Hepatocyte (in vitro differentiated cells): ENCODE data around the gene ZBTB25. TPM values are rescaled to one million over a fixed set of nuclear protein-coding genes. Genes with fewer than 3 reads are reported as not detected.

Source experiments
- DNase-seq: peaks from one replicate; pipeline ENCODE4 v3.0.0-alpha.2; 2016; ENCODE audit warnings: low spot score
- H2AFZ ChIP-seq: fragments of 200-600 bp; sonication (generic); 2 replicates; pipeline ENCODE4 v1.6.0; 2016; ENCODE audit warnings: antibody characterized with exemption, mild to moderate bottlenecking
- H3K27ac ChIP-seq: fragments of 200-600 bp; sonication (generic); 2 replicates; pipeline ENCODE4 v1.5.1; 2016; ENCODE audit warnings: mild to moderate bottlenecking
- H3K27me3 ChIP-seq: fragments of 200-600 bp; sonication (generic); 2 replicates; pipeline ENCODE4 v1.6.1; 2016
- H3K36me3 ChIP-seq: fragments of 200-600 bp; sonication (generic); replicated peaks from 2 replicates; pipeline ENCODE4 v1.5.1; 2016; ENCODE audit warnings: low read depth; ENCODE audit not compliant: insufficient read depth
- H3K4me1 ChIP-seq: fragments of 200-600 bp; sonication (generic); 2 replicates; pipeline ENCODE4 v1.5.1; 2016; ENCODE audit warnings: mild to moderate bottlenecking, moderate library complexity; ENCODE audit not compliant: insufficient read depth
- H3K4me2 ChIP-seq: fragments of 200-600 bp; sonication (generic); 2 replicates; pipeline ENCODE4 v1.6.0; 2016
- H3K4me3 ChIP-seq: fragments of 200-600 bp; sonication (generic); 2 replicates; pipeline ENCODE4 v1.5.1; 2016; ENCODE audit warnings: mild to moderate bottlenecking
- H3K79me2 ChIP-seq: fragments of 200-600 bp; sonication (generic); 2 replicates; pipeline ENCODE4 v1.6.0; 2017; ENCODE audit warnings: mild to moderate bottlenecking
- H3K9me2 ChIP-seq: fragments of 200-600 bp; sonication (generic); replicated peaks from 2 replicates; pipeline ENCODE4 v1.6.0; 2017; ENCODE audit warnings: mild to moderate bottlenecking; ENCODE audit not compliant: insufficient read depth
- H3K9me3 ChIP-seq: fragments of 200-600 bp; sonication (generic); 2 replicates; pipeline ENCODE4 v1.5.1; 2016; ENCODE audit warnings: low read depth, mild to moderate bottlenecking
- H4K20me1 ChIP-seq: fragments of 200-600 bp; sonication (generic); 2 replicates; pipeline ENCODE4 v1.6.0; 2016; ENCODE audit warnings: mild to moderate bottlenecking; ENCODE audit not compliant: insufficient read depth, poor library complexity, severe bottlenecking
- EZH2 ChIP-seq: fragments of 200-600 bp; sonication (generic); IDR thresholded peaks from 2 replicates; pipeline ENCODE4 v1.6.1; 2016; ENCODE audit warnings: antibody characterized with exemption, mild to moderate bottlenecking, borderline replicate concordance
- EZH2phosphoT487 ChIP-seq: fragments of 200-600 bp; sonication (generic); IDR thresholded peaks from one replicate; pipeline ENCODE4 v1.6.1; 2018; ENCODE audit warnings: antibody characterized with exemption, mild to moderate bottlenecking, low read depth, moderate library complexity; ENCODE audit not compliant: unreplicated experiment, severe bottlenecking
- WGBS: methylation state at CpG from one replicate; pipeline ENCODE4 v1.1.6; 2016; ENCODE audit warnings: low lambda C conversion rate; ENCODE audit errors: missing lambda C conversion rate; 5-methylcytosine and 5-hydroxymethylcytosine counted together
- polyA plus RNA-seq: library from polyadenylated mRNA; unstranded; fragments of >200 nt; fragmentation: Nextera tagmentation; extraction: Ambion mirVana; gene quantifications from 2 replicates; pipeline ENCODE4 v1.2.1, GENCODE V29; 2016
- total RNA-seq: library from RNA; depleted of rRNA; stranded (reverse); fragments of >200 nt; gene quantifications from 2 replicates; pipeline ENCODE4 v1.2.3, GENCODE V29; 2014
- TF ChIP-seq, protein P1 (sequence below): fragments of 200-600 bp; sonication (generic); IDR thresholded peaks from 2 replicates; pipeline ENCODE4 v1.5.1; 2016; ENCODE audit warnings: antibody characterized with exemption, mild to moderate bottlenecking; ENCODE audit not compliant: poor library complexity

ZBTB25 gene
- total and polyA plus RNA-seq, 2 experiments from 2014 or later, result 7.0 to 8.4 TPM

GRCh38 chr14:64422756-64423155 lies 80.9 kb downstream of the ZBTB25 start:
- Histone ChIP-seq H3K36me3 (no peaks in the 10 kb centered on the region), H3K27ac (no peak overlapping the region), H3K4me1 (no peaks in the 10 kb centered on the region), H3K79me2 (no peaks in the 10 kb centered on the region), H4K20me1 (no peaks in the 10 kb centered on the region), H3K4me3 (no peak overlapping the region), H3K4me2 (no peak overlapping the region), H2AFZ (no peak overlapping the region), H3K27me3 (no peaks in the 10 kb centered on the region), H3K9me3 (no peaks in the 10 kb centered on the region), H3K9me2 (no peaks in the 10 kb centered on the region)
- WGBS, result 95% methylated on average over 7 of the region's 7 CpGs
- no peak for DNase-seq
- TF ChIP-seq EZH2phosphoT487 (no peak), EZH2 (no peak)
- TF ChIP-seq, protein P1, sequence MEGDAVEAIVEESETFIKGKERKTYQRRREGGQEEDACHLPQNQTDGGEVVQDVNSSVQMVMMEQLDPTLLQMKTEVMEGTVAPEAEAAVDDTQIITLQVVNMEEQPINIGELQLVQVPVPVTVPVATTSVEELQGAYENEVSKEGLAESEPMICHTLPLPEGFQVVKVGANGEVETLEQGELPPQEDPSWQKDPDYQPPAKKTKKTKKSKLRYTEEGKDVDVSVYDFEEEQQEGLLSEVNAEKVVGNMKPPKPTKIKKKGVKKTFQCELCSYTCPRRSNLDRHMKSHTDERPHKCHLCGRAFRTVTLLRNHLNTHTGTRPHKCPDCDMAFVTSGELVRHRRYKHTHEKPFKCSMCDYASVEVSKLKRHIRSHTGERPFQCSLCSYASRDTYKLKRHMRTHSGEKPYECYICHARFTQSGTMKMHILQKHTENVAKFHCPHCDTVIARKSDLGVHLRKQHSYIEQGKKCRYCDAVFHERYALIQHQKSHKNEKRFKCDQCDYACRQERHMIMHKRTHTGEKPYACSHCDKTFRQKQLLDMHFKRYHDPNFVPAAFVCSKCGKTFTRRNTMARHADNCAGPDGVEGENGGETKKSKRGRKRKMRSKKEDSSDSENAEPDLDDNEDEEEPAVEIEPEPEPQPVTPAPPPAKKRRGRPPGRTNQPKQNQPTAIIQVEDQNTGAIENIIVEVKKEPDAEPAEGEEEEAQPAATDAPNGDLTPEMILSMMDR, result no peak

GRCh38 chr14:64422005-64422404 lies 81.6 kb downstream of the ZBTB25 start:
- no peak overlapping the region for H2AFZ ChIP-seq
- H3K4me2 ChIP-seq, result no peak overlapping the region
- H3K9me2 ChIP-seq, result no peaks in the 10 kb centered on the region
- H4K20me1 ChIP-seq, result no peaks in the 10 kb centered on the region
- WGBS, result 100% methylated on average over 1 of the region's 1 CpG
- H3K9me3 ChIP-seq, result no peaks in the 10 kb centered on the region
- no peaks in the 10 kb centered on the region for H3K4me1 ChIP-seq
- no peak for DNase-seq
- H3K27me3 ChIP-seq, result no peaks in the 10 kb centered on the region
- H3K4me3 ChIP-seq, result no peak overlapping the region
- no peaks in the 10 kb centered on the region for H3K79me2 ChIP-seq
- TF ChIP-seq EZH2phosphoT487, result no peak
- TF ChIP-seq, protein P1, result no peak
- no peak for TF ChIP-seq EZH2
- no peaks in the 10 kb centered on the region for H3K36me3 ChIP-seq
- H3K27ac ChIP-seq, result no peak overlapping the region

GRCh38 chr14:64421166-64421565 lies 82.5 kb downstream of the ZBTB25 start:
- H3K79me2 ChIP-seq, result no peaks in the 10 kb centered on the region
- no peaks in the 10 kb centered on the region for H3K9me2 ChIP-seq
- no peaks in the 10 kb centered on the region for H3K4me1 ChIP-seq
- H3K36me3 ChIP-seq, result no peaks in the 10 kb centered on the region
- no peak for DNase-seq
- TF ChIP-seq, protein P1, result no peak
- TF ChIP-seq EZH2, result no peak
- TF ChIP-seq EZH2phosphoT487, result no peak
- no peaks in the 10 kb centered on the region for H4K20me1 ChIP-seq
- H3K4me2 ChIP-seq, result no peak overlapping the region
- WGBS, result 62% methylated on average over 8 of the region's 8 CpGs
- no peak overlapping the region for H2AFZ ChIP-seq
- H3K4me3 ChIP-seq, result no peak overlapping the region
- no peaks in the 10 kb centered on the region for H3K9me3 ChIP-seq
- no peak overlapping the region for H3K27ac ChIP-seq
- no peaks in the 10 kb centered on the region for H3K27me3 ChIP-seq

GRCh38 chr14:64419003-64419402 lies 84.6 kb downstream of the ZBTB25 start:
- no peak for DNase-seq
- Histone ChIP-seq H3K4me1 (no peaks in the 10 kb centered on the region), H3K27me3 (no peaks in the 10 kb centered on the region), H3K9me2 (no peaks in the 10 kb centered on the region), H2AFZ (no peak overlapping the region), H4K20me1 (no peaks in the 10 kb centered on the region), H3K36me3 (no peaks in the 10 kb centered on the region), H3K27ac (no peak overlapping the region), H3K4me2 (no peak overlapping the region), H3K9me3 (no peaks in the 10 kb centered on the region), H3K79me2 (no peaks in the 10 kb centered on the region), H3K4me3 (no peak overlapping the region)
- TF ChIP-seq, protein P1, result no peak
- WGBS, result 75% methylated on average over 7 of the region's 7 CpGs
